OCI-LY7 (cell line): Measurements from ENCODE around the gene UBAP1. TPM values are rescaled to one million over a fixed set of nuclear protein-coding genes. Genes with fewer than 3 reads are reported as not detected.
"Not testable (repeated sequence)": the region's sequence is repeated elsewhere in the genome, so short reads cannot be mapped to it uniquely, and the experiment has no call there.

ENCODE experiments used
- BruUV-seq: library from RNA; stranded (reverse); fragments of 400-500 nt; replicated peaks from 2 replicates; lab custom pipeline; 2021; lab: Mats Ljungman, UMichigan
- CTCF ChIA-PET: fragments of 300-600 bp; sonication (Branson Sonifier 250); formaldehyde crosslinking; loops from one replicate; lab custom pipeline; 2022; ENCODE audit warnings: antibody characterized with exemption; ENCODE audit not compliant: unreplicated experiment; lab: Charles Lee
- POLR2A ChIA-PET: fragments of 300-600 bp; sonication (Branson Sonifier 250); formaldehyde crosslinking; loops from one replicate; lab custom pipeline; 2022; ENCODE audit warnings: antibody characterized with exemption; lab: Charles Lee
- DNase-seq: peaks from one replicate; pipeline ENCODE4 v3.0.0-alpha.2; 2015; ENCODE audit warnings: low spot score
- H2AFZ ChIP-seq: fragments of 200-600 bp; sonication (generic), shearing (Covaris generic); 2 replicates; pipeline ENCODE4 v1.6.1; 2014; ENCODE audit warnings: mild to moderate bottlenecking, antibody characterized with exemption, low read length, moderate library complexity
- H3K27ac ChIP-seq: fragments of 200-600 bp; sonication (generic); 2 replicates; pipeline ENCODE4 v1.5.1; 2014; ENCODE audit warnings: mixed run types, low read depth, mild to moderate bottlenecking, moderate library complexity, low read length, inconsistent platforms; ENCODE audit not compliant: poor library complexity, severe bottlenecking
- H3K36me3 ChIP-seq: fragments of 200-600 bp; sonication (generic); 2 replicates; pipeline ENCODE4 v1.6.1; 2014; ENCODE audit warnings: mild to moderate bottlenecking, antibody characterized with exemption, low read length, moderate library complexity, mixed read lengths; ENCODE audit not compliant: insufficient read depth
- H3K4me1 ChIP-seq: fragments of 200-600 bp; sonication (generic); 2 replicates; pipeline ENCODE4 v1.5.1; 2014; ENCODE audit warnings: mild to moderate bottlenecking, low read length; ENCODE audit not compliant: insufficient read depth, poor library complexity, severe bottlenecking
- H3K4me2 ChIP-seq: fragments of 200-600 bp; sonication (generic); 2 replicates; pipeline ENCODE4 v1.6.1; 2014; ENCODE audit warnings: mild to moderate bottlenecking, low read length
- H3K4me3 ChIP-seq: fragments of 200-600 bp; sonication (generic); 2 replicates; pipeline ENCODE4 v1.5.1; 2014; ENCODE audit warnings: mild to moderate bottlenecking, low read depth, low read length; ENCODE audit not compliant: poor library complexity, severe bottlenecking
- H3K79me2 ChIP-seq: fragments of 200-600 bp; sonication (generic); 2 replicates; pipeline ENCODE4 v1.6.1; 2016; ENCODE audit warnings: low read depth, mild to moderate bottlenecking, low read length, moderate library complexity, mixed read lengths; ENCODE audit not compliant: insufficient read depth
- H3K9me2 ChIP-seq: fragments of 200-600 bp; sonication (generic); 2 replicates; pipeline ENCODE4 v1.6.1; 2016; ENCODE audit warnings: mild to moderate bottlenecking, low read length, mixed read lengths; ENCODE audit not compliant: insufficient read depth
- H3K9me3 ChIP-seq: fragments of 200-600 bp; sonication (generic); 2 replicates; pipeline ENCODE4 v1.6.1; 2014; ENCODE audit warnings: mild to moderate bottlenecking, mixed run types, low read length, mixed read lengths
- H4K20me1 ChIP-seq: fragments of 200-600 bp; sonication (generic); 2 replicates; pipeline ENCODE4 v1.6.1; 2014; ENCODE audit warnings: mild to moderate bottlenecking, antibody characterized with exemption, low read length, moderate library complexity, mixed read lengths; ENCODE audit not compliant: insufficient read depth
- CTCF ChIP-seq: fragments of 200-600 bp; sonication (generic); conservative IDR thresholded peaks from 2 replicates; pipeline ENCODE4 v1.5.1; 2014; ENCODE audit warnings: mild to moderate bottlenecking, antibody characterized with exemption, low read length, moderate library complexity, mixed read lengths
- EZH2phosphoT487 ChIP-seq: fragments of 200-600 bp; sonication (generic); IDR thresholded peaks from 2 replicates; pipeline ENCODE4 v1.6.1; 2018; ENCODE audit warnings: low read depth, borderline replicate concordance, mild to moderate bottlenecking, mixed run types, antibody characterized with exemption, low read length, moderate library complexity, mixed read lengths
- intact Hi-C: fragments of 100-400 bp; cut with micrococcal nuclease; formaldehyde crosslinking; loops from one replicate; pipeline ENCODE4 v1.10.0; 2022; ENCODE audit not compliant: unreplicated experiment
- total RNA-seq, 2 experiments: library from RNA; depleted of rRNA in 1 of 2; stranded (reverse); fragments of >200 nt in 1 of 2; shearing (Covaris generic) in 1 of 2; gene quantifications; 2 replicates each; pipeline ENCODE4 v1.2.3, GENCODE V29; 2014 to 2022

UBAP1 gene
- total RNA-seq, 2 experiments from 2014 or later: 12.4 to 22.4 TPM

GRCh38 chr9:34216325-34216724, 37.5 kb downstream of the UBAP1 start:
- POLR2A ChIA-PET: interaction anchor here (0.6 to 0.8 kb wide), 4 partner anchors 9 to 889 kb away, joined by 3 to 6 read pairs (median 4); no protein-coding TSS in a partner anchor
- peaks cover 16% of the 10 kb centered on the region for H3K4me1 ChIP-seq
- intact Hi-C loops: no loop called here
- TF ChIP-seq EZH2phosphoT487: no peak
- no peak for TF ChIP-seq CTCF
- BruUV-seq: no TSS peak
- CTCF ChIA-PET: no interaction called here
- no peak overlapping the region for H3K27ac ChIP-seq
- H2AFZ ChIP-seq: no peak overlapping the region
- H3K36me3 ChIP-seq: no peaks in the 10 kb centered on the region
- H3K9me2 ChIP-seq: no peaks in the 10 kb centered on the region
- H3K9me3 ChIP-seq: no peaks in the 10 kb centered on the region
- H3K4me3 ChIP-seq: no peak overlapping the region
- no peak overlapping the region for H3K4me2 ChIP-seq
- no peaks in the 10 kb centered on the region for H4K20me1 ChIP-seq
- H3K79me2 ChIP-seq: peaks cover 12% of the 10 kb centered on the region; the same call in 1 of the 2 replicates
- DNase-seq: no peak

- H3K36me3 ChIP-seq, H3K9me2 ChIP-seq, intact Hi-C loops, H3K79me2 ChIP-seq, BruUV-seq, H3K4me3 ChIP-seq, H3K4me2 ChIP-seq, DNase-seq, H3K9me3 ChIP-seq, H2AFZ ChIP-seq, CTCF ChIA-PET, H3K27ac ChIP-seq, H4K20me1 ChIP-seq: not testable (repeated sequence)
- peaks cover 11% of the 10 kb centered on the region for H3K4me1 ChIP-seq
- POLR2A ChIA-PET: interaction anchor here (0.7 to 0.8 kb wide), 3 partner anchors 10 to 208 kb away, joined by 4 to 6 read pairs (median 5); no protein-coding TSS in a partner anchor
Observed at GRCh38 chr9:34217015-34217414, 38.2 kb downstream of the UBAP1 start.

GRCh38 chr9:34218446-34218845, 39.6 kb downstream of the UBAP1 start:
- Histone ChIP-seq H3K9me2 (no peaks in the 10 kb centered on the region), H3K36me3 (no peaks in the 10 kb centered on the region), H3K9me3 (no peaks in the 10 kb centered on the region), H3K79me2 (no peaks in the 10 kb centered on the region), H2AFZ (no peak overlapping the region), H3K27ac (no peak overlapping the region), H3K4me2 (no peak overlapping the region), H4K20me1 (no peaks in the 10 kb centered on the region), H3K4me3 (no peak overlapping the region), H3K4me1 (peaks cover 2% of the 10 kb centered on the region)
- BruUV-seq: no TSS peak
- intact Hi-C loops: no loop called here
- POLR2A ChIA-PET: no interaction called here
- DNase-seq: no peak
- no peak for TF ChIP-seq CTCF
- no peak for TF ChIP-seq EZH2phosphoT487
- CTCF ChIA-PET: no interaction called here
